Activated CD8-positive, alpha-beta memory T cell treated with anti-CD3 and anti-CD28 coated beads for 24 hours (primary cell): ENCODE measurements around the gene KLHL34.

Experiments used
- DNase-seq: peaks from one replicate; pipeline ENCODE4 v3.0.0-alpha.2; 2020

The KLHL34 gene

DNA sequence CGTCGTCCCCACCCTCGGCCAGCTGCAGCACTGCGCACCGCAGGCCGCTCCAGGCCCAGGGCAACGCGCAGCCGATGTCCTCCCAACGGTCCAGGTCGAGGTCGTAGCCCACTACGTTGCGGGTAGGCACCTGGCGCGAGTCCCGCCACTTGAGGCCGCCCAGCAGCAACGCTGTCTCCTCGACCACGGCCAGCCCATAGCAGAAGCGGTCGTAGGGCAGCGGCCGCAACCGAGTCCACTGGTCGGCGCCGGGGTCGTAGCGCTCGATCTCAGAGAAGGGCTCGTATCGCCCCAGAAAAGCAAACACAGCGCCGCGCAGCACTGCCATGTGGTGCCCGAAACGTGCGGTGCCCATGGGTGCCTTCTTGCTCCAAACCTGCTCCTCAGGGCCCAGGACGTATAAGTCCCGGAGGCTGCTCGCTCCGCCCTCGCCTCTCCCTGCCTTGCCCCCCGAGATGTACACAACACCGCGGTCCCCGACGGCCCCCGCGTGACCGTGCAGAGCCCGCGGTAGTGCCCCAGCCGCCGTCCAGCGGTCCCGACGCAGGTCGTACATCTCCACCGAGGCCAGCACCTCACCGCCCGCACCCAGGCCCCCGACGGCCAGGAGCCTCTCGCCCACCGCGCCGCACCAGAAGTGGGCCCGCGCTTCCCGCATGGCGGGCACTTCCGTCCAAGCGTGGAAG, 2.1 kb downstream of the KLHL34 start:
- DNase-seq: no peak

DNA sequence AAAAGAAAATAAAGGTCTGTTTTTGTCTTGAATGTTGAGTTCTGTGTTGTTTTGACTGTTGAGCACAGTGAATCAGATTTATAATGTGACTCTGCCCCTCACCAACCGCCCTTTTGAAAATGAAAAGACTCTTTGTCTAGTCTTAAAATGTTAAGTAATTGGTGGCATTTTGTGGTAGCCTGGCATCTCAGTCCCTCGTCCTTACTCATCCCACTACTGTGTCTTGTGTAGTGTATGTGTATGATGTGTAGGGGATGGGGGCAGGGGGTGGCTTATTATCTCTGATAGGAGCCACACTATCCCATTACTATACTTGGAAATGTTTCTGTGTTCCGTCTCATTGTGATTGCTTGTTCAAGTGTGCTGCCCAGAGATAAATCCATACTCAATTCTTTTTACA, 12.2 kb downstream of the KLHL34 start:
- DNase-seq: no peak

DNA sequence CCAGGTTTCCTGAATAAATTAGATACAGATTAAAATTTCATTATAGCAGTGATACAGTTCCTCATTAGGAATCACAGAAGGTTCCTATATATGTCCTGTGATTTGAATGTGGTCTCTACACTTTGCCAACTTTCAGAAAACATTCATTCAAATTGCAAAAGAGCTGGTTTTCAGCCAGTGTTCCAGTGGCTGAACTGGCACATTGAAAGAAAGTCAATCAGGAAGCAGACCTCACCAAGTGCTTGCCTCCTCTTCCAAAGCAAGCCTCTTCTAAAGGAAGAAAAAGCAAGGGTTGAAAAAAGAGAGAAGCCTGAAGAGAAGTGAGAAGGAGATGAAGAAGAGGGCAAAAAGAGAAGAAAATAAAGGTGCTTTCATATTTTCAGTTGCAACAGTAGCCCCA, 12.7 kb downstream of the KLHL34 start:
- no peak for DNase-seq

DNA sequence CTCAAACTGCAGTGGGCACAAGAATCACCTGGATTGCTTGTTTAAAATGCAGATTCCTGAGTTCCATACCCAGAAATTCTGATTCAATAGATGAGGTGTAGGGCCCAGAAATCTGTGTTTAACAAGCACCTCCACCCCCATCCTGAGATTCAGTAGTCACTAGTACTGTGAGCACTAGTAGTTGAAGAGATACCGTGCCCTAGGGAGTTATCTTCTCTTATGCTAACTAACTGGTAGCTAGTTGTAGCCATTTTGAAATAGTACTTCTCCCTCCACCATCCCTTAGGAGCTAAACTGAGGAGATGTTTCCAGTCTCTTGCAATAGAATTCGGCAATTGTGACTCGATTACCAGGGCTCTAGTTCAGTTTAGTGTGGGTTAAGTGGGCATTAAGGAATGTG, 18.4 kb downstream of the KLHL34 start:
- no peak for DNase-seq

DNA sequence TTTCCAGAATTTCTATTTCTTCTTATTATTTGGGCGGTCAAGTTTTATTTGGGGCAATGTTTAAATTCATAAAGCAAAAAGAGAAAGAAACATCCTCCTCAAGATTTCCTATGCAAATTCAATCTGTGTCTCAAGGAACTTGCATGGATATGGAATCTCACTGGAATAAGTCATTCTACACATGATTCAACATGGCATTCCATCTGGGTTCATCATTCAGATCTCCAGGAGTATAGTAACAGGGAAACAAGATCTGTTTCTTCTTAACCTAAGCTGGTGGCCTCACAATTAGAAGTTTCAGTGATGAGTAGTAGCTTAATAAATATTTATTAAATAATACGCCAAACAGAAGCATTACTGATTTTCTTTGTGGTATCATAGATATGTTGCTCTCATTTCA, 19.8 kb downstream of the KLHL34 start:
- no peak for DNase-seq

DNA sequence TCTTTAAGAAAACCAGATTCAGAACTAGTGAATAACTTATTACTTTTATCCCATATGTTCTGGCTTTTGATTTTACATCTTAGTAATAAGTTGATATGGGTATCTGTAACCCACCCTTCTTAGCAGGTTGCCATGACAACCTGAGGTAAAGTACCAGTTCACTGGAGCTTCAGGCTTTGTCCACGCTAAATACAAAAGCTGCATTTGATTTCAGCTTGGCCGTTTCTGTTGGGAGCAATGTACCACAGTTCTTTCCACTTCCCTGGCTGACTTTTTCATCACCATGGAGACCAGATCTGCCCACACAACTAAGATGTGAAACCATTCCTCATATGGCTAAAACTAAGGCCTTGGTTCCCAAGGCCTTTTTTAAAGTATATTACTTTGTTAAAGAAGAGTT, 26.1 kb downstream of the KLHL34 start:
- no peak for DNase-seq

DNA sequence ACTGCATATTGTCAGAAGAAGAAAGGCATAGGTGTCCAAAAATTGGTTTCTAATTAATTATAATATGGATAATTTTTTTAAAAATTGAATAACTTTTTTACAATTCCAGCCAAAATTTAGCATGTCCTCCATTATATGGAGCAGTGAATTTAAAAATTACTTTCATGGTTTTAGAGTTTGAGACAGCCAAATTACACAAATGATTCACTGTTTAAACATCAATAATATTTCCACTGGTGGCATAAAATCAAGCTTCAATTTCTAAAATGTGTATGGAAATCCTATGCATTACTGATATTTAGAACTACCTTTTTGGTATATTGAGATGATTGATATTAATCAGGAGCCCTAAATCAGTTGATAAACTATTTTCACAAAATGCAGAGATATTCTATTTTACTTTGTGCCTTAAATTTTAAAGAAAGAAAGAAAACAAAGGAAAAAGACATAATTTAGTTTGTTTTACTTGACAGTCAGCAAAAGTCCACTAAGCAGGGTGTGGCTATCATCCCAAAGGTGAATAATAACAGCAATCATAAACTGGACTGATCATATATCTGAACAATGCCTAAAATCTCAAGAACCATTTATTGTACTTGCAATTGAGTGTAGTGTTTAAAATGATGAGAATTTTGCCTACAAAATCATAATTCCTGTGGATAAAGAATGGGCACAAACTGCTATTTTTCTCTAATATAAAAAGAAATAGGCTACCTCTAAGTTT, 34.2 kb downstream of the KLHL34 start:
- no peak for DNase-seq

DNA sequence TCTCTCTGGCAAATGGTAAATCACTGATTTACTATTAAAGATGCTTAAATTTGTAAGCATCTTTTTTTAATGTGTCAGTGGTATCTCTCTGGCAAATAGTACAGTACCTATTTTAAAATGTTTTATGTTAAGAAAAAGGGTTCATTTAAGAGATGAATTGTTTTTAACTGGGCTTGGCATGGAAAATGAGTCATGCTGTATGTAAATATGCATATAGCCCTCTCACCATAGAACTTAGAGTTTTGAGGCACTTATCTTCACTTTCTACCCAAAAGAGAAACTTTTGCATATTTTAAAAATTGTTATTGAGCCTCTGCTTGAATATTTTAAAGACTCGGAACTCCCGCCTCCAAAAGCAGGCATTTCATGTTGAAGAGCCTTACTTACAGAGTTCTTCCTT, 37.9 kb downstream of the KLHL34 start:
- no peak for DNase-seq

DNA sequence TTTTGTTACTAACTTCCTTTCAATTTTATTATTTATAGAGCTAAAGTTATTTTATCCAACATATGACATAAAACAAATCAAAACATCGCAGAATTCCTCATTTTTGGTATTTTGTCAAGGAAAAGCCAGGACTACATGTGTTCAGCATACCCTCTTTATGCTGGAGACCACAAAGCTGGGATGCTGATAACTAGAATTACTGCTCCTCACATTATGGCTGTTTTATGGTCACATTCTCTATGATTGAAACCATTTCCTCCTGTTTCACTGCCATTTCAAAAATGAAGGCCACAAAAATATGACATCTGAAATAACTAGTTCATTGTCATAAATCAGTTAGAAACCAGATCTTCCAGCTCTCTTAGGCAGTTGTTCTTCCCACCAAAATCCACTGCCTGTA, 41.7 kb downstream of the KLHL34 start:
- DNase-seq: no peak

DNA sequence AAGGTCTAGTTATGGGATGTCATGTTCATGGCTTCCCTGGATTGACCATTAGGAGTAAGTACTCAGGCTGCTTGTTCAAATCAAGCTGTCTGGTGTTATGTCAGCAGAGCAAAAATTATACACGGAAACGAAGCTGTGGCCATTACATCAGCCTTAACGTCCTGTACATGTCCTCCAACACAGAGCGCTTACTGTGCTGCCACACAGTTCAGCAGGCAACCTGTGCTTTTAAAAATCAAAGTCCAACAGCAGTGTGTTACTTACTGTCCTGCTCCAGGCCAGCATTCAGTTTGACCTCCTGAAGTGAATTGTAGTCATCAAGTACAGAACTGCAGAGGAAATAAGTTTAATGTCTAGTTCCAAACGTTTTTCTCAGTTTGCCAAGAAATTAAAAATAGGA, 46.0 kb downstream of the KLHL34 start:
- no peak for DNase-seq

DNA sequence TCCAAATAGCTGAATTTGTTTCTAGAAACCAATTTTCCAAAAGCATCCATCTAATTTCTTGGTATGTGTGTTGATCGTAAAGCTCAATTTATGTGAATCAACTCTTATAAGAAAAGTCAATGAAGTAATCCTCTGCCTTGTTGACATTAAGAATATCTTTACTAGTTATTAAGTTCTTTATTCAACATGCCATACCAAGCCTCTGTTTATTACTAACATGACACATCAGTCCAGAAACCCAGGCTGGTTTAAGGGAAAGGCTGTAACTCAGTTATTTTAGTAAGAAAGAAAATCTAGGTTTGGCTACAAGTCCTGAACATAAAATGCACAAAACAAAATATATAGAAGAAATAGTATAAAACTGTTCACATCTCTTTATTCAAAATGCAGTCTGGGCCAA, 48.0 kb downstream of the KLHL34 start:
- no peak for DNase-seq

DNA sequence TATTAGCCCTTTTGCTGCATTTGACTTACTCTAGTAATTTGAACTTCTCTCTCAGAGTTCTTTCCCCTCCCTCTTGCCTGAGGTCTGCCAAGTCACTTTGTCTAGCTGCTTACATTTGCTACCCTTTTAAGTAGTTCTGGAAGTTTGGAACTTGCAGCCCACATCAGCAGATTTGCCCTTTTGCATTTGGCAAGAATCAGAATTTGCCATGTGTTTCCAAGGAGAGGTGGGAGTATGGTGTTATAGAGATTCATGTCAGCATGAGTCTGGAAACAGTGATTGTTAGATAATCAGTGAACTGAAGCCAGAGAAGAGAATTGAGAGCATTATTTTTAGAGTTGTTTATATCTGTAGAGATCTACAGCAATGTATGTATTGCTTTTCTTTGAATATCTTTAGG, 52.1 kb downstream of the KLHL34 start:
- DNase-seq: no peak
